ENCODE measurements around the gene GPI.

GRCh38 chr19:34430738-34431625, 66.0 kb downstream of the GPI start:
- TF ChIP-seq RARB (CRISPR knock-in tag; IDR thresholded peaks at IDR 0.05) (no peak), CREB5 (CRISPR knock-in tag; IDR thresholded peaks at IDR 0.05; ENCODE audit: low read depth) (no peak), TCF4 (CRISPR knock-in tag; IDR thresholded peaks at IDR 0.05; ENCODE audit: borderline replicate concordance) (no peak), ZNF565 (CRISPR knock-in tag; conservative IDR thresholded peaks at IDR 0.05; ENCODE audit: low read depth) (no peak), PATZ1 (CRISPR knock-in tag; IDR thresholded peaks at IDR 0.05; ENCODE audit: borderline replicate concordance) (no peak), POU6F1 (CRISPR knock-in tag; IDR thresholded peaks at IDR 0.05; ENCODE audit: borderline replicate concordance, low read depth) (no peak), ARNTL (CRISPR knock-in tag; IDR thresholded peaks at IDR 0.05; ENCODE audit: borderline replicate concordance, low read depth) (no peak), OSR1 (CRISPR knock-in tag; IDR thresholded peaks at IDR 0.05) (no peak), ZNF8 (CRISPR knock-in tag; IDR thresholded peaks at IDR 0.05) (no peak), ZFP30 (CRISPR knock-in tag; IDR thresholded peaks at IDR 0.05) (no peak), ESRRG (CRISPR knock-in tag; IDR thresholded peaks at IDR 0.05) (no peak), ZFP3 (CRISPR knock-in tag; IDR thresholded peaks at IDR 0.05) (no peak)

All from SK-N-SH treated with all-trans-retinoic acid at 6 μM for 48 hours (cell line).